HG03097 (cell line): ENCODE measurements around the gene ZMYND10.
A peak's percentile ranks its signal among the peaks of the same experiment; 100 is the strongest.

Experiments used
- ATAC-seq: cut with Tn5 transposase; IDR thresholded peaks from one replicate; pipeline ENCODE4 v1.9.1; 2021; ENCODE audit not compliant: unreplicated experiment, low FRiP score

Gene ZMYND10

DNA sequence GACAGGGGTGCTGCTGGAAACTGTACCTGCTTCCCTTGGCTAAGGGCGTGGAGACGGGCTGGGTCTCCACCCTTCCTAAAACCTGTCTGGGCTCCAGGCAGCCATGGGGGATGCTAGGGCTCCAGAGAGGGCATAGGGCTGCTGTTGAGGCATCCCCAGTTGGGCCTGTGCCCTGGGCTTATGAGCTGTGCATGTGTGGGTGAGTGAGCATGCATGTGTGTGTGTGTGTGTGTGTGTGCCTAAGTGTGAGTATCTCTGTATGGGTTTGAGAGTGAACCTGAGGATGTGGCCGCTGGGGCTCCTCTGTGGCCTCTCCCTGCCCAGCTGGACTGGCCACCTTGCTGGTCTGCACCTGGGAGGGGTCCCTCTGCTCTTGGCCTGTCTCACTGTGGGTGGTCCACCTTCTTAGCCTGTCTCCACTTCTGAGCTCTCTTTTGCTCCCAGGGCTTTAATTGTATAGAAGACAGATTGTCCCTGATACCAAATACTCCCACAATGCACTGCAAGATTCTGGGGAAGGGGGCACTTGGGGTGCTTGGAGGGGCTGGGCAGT lies 25.7 kb upstream of the ZMYND10 start:
- ATAC-seq = no peak

DNA sequence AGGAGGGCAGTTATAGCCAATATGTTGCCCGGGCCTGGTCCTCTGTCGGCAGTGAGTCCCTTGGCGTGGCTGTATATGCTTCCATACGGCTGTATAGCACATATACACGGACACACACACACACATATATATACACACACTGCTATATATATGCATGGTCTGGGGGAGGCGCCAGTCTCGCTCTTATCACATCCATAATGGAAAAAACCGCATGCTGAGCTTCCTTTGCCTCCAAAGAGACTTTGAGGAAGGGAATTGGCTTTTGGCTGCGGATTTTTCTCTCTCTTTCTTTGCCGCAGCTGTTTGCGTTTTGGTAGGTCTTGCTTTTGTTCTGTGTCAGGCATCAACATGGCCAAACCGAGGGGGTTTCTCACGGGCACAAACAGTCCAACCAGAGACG lies 25.1 kb upstream of the ZMYND10 start:
- ATAC-seq = no peak

DNA sequence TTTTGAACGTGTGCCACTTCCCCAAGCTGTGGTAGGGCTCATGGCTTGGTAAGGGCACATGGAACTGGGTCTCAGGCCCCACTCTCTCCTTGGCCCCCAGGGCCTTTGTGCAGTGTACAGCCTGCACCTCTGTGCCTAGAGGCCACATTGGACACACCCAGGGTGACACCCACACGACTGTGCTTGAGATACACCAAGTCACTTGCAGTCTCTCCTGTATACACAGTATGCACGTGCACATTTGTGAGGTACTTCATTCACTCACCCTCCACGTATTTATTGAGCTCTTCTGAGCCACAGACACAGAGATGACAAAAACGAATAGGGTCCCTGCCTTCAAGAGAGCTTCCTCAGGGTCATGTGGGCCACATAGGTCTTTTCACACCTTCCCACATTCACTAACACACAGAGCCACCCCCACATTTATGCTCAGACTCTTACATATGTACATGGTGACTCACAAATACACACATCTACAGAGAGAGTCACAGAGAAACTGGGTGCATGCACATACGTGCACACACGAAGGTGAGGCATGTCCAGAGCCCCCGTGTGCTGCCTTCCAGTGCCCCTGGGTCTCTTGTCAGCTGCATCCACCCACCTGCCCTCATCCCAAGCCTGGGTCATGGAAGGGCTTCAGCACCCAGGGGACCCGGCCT lies 23.6 kb upstream of the ZMYND10 start:
- ATAC-seq = no peak

DNA sequence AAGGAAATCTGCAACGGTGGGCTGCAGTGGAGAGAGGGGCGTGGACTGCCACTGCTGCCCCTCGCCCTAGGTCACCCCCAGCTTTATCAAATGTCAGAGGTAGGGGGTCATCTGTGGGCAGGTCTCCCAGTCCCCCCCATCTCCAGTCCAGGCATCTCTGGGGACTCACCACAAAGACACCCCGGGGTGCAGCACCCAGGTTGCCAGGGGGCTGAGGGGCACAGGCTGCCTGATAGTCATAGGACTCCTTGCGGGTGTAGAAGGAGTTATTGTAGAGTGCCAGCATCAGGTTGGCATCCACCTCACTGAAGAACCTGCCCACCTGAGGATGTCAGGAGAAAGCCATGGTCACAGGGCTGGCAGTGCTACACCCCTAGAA lies 20.3 kb upstream of the ZMYND10 start:
- no peak for ATAC-seq

DNA sequence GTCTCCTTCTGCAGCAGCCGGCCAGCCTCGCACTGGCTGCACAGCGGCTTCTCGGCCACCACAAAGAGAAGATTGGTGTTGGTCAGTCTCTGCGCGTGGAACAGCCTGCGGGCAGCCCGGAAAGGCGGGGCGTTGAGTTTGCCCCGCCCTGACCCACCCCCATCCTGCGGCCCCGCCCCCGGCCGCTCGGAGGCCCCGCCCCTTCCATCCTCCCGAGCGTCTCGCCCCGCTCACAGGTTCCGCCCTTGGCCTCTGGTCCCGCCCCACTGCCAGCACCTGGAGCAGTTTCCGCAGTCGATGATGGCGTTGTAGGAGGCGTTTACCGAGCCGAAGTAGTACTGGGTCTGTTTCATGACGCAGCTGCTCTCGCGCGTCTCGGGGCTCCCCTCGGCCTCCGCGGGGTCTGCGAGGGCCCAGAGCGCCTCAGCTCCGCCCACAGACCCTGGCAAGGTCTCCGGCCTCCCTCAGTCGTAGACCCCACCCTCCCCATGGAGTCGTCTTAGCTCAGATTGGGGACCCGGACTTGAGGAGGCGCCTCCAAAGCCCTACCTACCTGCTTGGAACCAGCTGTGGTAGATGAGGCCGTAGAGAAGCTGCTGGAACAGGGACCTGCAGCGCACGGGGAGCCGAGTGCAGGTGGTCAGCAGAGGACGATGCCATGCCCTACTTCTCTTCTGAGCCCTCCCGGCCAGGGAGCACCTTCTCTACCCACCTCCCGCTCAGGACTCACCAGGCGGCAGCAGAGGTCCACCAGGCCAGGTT lies 19.7 kb upstream of the ZMYND10 start:
- peak; percentile 72 for ATAC-seq

DNA sequence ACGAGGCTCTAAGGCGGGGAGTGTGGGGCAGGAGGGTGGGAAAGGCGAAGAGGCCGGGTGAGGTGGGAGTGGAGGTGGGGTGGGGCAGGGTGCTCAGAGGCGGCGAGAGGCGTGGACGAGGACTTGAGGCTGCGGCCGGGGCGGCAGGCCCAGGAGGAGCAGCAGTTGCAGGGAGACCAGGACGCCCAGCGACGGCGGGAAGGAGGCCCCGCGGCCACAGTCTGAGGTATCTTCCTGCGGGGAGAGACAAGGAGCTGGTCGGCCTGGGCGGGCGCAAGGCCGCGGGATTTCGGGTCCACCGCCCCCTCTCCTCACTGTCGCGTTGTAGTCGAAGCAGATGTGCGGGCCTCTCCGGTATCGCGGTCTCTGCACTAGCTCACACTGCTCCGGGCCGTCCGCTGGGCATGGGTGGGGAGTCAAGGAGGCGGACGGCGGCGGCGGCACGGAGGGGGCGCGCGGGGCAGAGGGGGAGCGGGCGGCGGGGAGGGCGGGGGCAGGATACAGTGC lies 19.1 kb upstream of the ZMYND10 start:
- ATAC-seq = no peak

DNA sequence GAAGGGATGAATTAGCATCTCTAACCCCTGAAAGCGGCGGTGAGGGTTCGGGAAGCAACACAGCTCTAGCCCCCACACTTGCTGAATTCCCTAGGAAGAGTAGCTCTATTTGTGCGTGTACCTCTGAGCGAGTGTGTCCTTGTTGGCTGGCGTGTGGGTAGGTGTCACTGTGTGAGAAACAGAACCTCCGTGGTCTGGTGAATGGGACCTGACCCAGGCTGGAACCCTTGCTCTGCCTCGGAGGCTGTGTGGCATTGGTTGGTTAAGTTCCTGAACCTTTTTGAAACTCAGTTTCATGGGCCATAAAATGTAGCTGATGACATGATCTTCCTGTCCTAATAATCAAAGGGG lies 14.2 kb upstream of the ZMYND10 start:
- ATAC-seq = no peak

DNA sequence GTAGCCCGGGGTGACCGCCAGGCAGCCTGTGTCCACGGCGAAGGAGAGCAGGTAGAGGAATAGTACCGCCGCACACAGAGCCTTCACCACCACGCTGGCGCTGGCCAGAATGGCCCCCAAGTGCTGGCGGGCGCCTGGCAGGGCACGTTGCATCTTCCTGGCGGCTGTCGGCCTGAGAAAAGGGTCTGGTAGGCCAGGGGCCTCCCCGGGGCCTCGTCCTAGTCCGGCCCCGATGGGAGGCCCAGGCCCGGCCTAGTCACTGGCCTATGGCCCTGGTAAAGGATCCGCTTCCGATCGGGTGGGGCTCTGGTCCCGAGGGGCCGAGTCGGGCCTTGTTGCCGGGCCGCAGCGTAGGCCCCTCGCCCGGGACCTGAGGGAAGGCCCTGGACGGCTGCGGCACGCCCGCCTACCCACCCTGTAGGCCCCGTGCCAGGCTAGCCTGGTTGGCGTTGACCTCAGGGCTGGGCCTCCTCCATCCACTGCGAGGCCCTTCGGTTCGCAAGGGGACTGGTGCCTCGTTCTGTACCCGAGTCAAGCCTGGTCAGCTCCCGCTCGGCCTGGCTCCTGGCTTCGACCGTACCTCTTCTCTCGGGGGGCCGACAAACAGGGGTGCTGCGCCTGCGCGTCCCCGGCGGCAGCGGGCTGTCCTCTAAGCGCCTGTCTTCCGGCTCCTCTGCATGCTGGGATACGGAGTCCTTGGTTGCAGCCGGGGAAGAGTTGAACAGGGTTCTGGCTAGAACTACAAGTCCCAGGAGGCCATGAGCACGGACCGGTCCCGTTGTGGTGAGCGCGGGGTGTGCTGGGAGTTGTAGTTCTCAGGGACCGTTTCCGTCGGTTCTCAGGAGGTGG lies 13.6 kb upstream of the ZMYND10 start, which contains the start of gene TMEM115:
TSS of gene TMEM115 (minus strand) at position 611 of the 849 bp plus-strand sequence. CDS start at position 153, 458 bp downstream.
- peak; percentile 94 for ATAC-seq

DNA sequence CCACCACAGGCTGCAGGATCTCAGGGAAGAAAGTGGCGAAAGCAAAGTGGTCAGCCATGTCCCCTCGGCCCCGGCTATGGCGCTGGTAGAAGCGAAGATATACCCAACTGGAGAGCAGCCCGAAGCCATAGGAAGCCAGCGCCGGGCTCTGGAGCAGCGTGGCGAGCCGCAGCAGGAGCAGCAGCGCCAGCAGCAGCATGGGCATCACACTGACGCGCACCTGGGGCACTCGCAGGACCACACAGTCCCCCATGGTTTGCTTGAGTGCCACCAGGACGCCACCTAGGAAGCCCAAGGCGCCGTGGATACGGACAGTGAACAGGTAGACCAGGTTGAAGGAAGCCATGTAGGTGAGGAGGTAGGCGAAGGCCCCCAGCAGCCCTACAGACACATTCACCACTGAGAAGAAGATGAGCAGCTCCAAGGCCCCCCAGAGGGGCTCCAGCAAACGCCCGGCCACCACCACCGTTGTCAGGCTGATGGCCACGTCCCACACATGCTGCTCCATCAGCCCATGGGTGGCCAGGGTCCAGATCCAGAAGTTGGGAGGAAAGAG lies 12.9 kb upstream of the ZMYND10 start:
- no peak for ATAC-seq

DNA sequence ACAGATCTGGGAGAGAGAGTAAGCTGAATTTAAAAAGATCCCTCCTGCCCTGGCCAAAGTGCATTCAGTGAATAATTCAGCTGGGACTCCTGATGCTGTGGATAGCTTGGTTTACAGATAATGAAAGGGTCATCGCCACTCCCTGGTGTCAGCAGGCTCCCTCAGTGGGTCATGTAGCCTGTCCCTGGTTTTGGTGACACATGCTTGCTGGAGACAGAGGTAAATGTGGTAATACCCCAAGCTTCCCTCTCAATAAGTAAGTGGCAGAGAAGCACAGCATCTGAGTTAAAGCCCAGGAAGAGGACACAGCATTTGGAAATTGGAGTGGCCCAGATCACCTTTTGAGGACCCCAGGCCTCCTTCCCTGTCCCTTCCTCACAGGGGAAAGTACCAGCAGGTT lies 11.9 kb upstream of the ZMYND10 start:
- ATAC-seq = no peak

DNA sequence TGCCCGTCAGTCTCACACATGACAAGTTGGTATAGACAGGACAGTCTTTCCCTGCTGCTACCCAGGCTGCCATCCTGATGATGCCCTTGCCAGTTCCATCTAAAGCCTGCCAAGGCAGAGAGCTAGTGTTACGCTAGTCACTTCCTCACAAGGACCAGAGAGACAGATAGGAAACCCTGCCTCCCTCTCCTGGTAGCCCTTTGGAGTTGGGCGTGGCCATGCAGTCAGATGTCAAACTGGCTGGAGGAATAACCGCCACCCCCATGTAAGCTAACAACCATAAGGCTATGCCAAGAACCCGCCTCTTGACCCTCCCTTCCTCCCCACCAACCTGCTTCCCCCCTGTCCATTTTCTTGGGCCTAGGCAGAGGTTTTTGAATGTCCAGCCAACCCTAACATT lies 11.0 kb upstream of the ZMYND10 start:
- no peak for ATAC-seq

DNA sequence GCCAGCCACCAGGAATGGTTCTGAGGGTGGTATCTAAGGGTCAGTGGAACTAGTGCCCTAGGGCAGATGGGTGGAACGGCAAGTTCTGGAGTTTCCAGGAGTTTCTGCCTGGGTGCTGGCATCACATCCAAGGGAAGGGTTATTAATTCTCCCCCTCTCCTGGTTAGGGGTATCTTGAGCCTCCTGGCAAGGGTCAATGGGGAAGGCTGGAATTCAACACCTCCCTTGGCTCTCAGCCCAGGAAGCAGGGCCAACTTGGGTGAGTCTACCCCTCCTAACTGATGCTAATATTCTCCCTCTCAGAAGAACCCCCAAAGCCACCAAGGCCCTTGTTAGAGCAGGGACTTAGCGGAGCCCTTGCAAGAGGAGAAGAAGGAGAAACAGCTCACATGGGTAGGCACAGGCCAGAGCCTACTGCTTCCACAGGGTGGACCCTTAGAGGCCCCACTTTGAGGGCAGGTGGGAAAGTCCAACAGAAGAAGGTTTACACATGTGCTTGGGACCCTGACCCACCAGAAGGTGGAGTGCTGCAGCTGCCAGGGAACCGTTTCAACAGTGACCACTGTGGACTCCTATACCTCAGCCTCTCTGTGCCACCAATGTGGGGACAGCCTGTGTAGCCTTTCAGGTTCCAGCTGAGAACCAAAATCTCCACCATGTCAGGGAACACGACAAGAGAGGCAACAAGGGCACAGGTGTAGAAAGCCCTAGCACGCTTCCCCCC lies 10.5 kb upstream of the ZMYND10 start:
- ATAC-seq = no peak

DNA sequence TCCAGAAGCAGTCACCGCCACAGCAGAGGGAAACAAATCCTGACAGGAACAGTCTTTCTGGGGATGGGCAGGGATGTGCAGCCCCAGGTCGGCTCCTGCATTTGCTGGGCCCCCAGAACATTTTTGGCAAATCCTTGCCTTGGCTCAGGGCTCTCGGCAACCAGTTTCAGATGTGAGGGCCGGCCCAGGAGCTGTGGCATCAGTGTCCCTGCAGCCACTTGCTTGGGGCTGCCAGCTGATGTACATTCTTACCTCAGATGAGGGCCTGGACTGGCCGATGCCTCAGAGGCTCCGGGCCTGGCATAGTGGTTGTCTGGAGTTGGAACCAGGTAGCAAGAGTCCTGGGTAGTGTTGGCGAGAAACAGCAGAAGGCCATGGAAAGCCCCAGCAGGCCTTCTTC lies 9.3 kb upstream of the ZMYND10 start:
- ATAC-seq = no peak

DNA sequence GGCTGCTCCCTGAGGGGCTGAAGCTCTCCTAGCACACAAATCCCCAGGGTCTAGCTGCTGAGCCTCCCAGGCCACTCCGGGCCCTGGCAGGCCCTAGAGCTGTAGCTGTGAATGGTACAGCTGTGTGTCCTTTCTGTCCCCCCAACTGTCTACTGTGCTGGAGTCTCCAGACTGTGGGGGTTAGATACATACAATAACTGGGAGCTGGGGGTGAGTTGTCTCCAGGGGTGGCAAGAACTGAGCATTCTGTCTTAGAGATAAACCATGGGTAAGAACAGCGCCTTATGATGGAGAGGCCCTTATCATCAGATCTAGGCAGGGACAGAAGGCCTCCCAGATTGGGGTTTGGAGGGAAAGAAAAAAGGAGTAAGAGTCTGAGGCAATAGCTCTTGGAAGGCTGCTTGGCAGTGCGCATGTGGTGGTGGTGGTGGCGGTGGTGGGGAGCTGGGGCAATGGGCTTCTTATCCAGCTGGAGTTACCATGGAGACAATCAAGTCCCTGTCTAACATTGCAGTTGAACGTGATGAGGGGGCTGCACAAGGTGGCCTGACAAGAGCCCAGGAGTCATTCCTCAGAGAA lies 8.7 kb upstream of the ZMYND10 start:
- ATAC-seq = no peak

DNA sequence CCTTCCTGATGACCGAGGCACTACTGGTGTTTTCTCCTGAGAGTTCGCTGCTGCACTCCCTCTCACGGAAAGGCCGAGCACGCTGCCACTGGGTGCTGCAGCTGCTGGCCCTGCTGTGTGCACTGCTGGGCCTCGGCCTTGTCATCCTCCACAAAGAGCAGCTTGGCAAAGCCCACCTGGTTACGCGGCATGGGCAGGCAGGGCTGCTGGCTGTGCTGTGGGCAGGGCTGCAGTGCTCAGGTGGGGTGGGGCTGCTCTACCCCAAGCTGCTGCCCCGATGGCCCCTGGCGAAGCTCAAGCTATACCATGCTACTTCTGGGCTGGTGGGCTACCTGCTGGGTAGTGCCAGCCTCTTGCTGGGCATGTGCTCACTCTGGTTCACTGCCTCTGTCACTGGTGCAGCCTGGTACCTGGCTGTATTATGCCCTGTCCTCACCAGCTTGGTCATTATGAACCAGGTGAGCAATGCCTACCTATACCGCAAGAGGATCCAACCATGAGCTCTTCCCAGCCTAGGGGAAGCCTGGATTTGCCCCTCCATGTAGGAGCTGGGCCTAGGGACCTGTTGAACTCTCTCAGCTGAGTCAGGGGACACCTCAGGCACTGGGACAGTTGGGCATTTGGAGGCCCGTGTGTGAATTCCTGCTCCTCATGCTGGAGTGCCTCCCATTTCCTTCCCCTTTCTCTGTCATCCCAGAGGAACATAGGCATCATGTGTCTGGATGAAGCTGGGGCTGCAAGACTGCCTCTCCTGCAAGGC lies 7.9 kb upstream of the ZMYND10 start:
- ATAC-seq = no peak

DNA sequence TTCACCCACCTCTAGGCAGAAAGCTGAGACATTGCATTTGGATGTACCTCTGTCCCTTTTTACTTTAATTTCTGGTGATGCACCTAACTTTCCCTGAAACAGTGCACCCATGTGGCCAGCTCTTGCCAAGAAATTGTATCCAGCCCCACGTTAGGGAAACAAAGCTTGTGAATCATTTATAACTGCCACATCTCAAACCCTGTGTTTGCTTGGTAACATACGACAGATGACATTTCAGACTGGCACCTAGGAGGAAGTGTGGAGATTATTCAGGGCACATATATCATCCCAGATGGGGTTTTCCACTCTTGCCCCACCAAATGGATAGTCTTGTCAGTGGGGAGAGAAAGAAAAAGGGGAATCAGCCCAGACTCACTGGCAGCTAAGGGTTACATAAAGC lies 7.2 kb upstream of the ZMYND10 start:
- ATAC-seq = no peak

DNA sequence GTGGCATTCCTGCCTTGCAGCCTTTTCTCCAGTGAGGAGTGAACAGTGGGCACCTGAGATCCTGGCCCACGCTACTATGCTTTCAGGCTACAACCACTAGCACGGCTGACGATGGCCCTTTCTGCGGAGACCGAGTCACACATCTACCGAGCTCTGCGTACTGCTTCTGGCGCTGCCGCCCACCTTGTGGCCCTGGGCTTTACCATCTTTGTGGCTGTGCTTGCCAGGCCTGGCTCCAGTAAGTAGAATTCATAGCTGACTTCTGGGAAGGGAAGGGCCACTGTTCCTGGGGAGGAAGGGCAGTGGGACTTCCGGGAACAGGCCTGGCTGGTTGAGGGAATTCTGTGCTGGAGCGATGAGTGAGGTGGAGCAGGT lies 5.8 kb upstream of the ZMYND10 start:
- no peak for ATAC-seq

DNA sequence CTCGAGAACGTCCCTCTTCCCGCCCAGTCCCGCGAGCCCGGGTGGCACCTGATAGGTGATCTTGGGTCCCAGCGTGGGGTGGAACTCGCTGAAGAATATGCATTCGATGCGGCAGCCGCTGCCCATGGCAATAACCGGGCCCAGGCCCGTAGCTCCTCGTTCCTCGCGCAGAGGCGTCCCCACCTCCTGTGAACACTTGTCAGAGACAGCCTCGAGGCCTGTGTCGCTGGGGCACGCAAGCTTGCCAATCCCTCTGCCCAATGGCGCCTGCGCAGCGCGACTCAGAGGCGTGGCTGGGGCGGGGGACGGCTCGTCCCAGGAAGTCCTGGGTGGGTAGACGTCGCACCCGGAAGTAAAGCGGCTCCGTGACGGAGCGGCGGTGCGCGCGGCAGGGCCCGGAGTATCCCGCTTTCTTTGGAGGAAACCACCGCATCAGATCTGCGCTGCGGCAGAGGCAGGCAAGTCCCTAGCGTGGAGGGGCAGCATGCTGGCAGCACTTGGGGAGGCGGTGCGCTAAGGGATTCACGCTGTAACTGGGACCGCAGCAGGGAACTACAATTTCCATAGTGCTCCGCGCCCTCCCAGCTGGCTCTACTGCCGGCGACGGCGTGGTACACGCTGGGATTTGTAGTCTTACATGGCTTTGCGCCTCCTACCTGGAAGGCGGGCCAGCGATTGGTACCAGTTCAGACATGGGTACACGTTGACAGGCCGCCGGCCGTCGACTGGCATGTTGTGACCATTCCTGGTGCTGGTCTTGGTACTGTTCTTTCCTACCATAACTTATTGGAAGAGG lies 5.2 kb upstream of the ZMYND10 start, which contains the start of the genes CYB561D2 and NPRL2:
TSS of gene CYB561D2 (plus strand) at position 336 of the 796 bp plus-strand sequence. CDS start 572 bp downstream, outside the sequence.
TSS of gene NPRL2 (minus strand) at position 249 of the 796 bp plus-strand sequence. CDS start at position 126, 123 bp downstream.
- ATAC-seq = peak; percentile 73
